Natural killer cell treated with Interleukin-12 subunit alpha and Interleukin-12 subunit beta and Interleukin-15 and Interleukin-18, amount 100 ng/mL, for 72 hours (primary cell): Measurements from ENCODE around the gene ADAT2. TPM values are rescaled to one million over a fixed set of nuclear protein-coding genes. Genes with fewer than 3 reads are reported as not detected.
"Not testable (repeated sequence)": the region's sequence is repeated elsewhere in the genome, so short reads cannot be mapped to it uniquely, and the experiment has no call there.

ENCODE experiments used
- ATAC-seq, 2 donors: fragments of 150-1000 bp; cut with Tn5 transposase in 1 of 2; sonication (Bioruptor Pico), chemical (Tn5 transposase) in 1 of 2; 2 replicates each; pipeline ENCODE4 v1.10.0; 2021
- DNase-seq: peaks from one replicate; pipeline ENCODE4 v3.0.0; 2022; ENCODE audit warnings: low spot score
- H3K27ac Mint-ChIP-seq, 2 donors: 1 replicate in 1 of 2; 2 replicates in 1 of 2; pipeline ENCODE4 v1.8.0; 2022; ENCODE audit warnings: mixed read lengths in 2 of 2, mild to moderate bottlenecking in 1 of 2, moderate library complexity in 1 of 2
- H3K27me3 Mint-ChIP-seq, 2 donors: 1 replicate in 1 of 2; 2 replicates in 1 of 2; pipeline ENCODE4 v1.8.0; 2022; ENCODE audit warnings: mixed read lengths in 2 of 2
- H3K36me3 Mint-ChIP-seq: one replicate; pipeline ENCODE4 v1.8.0; 2022; ENCODE audit warnings: mixed read lengths
- H3K4me1 Mint-ChIP-seq, 2 donors: 1 replicate in 1 of 2; 2 replicates in 1 of 2; pipeline ENCODE4 v1.8.0; 2022; ENCODE audit warnings: low read depth in 2 of 2, mixed read lengths in 2 of 2, mild to moderate bottlenecking in 1 of 2
- H3K4me3 Mint-ChIP-seq: one replicate; pipeline ENCODE4 v1.8.0; 2022; ENCODE audit warnings: mixed read lengths
- H3K9me3 Mint-ChIP-seq: 2 replicates; pipeline ENCODE4 v1.8.0; 2022; ENCODE audit warnings: mixed read lengths
- total RNA-seq, 2 donors: library from RNA; stranded (reverse); gene quantifications; one replicate each; pipeline ENCODE4 v1.2.3, GENCODE V29; 2022

Gene ADAT2
- total RNA-seq, result 10 to 100 TPM; 11.1 to 26.9 TPM

DNA sequence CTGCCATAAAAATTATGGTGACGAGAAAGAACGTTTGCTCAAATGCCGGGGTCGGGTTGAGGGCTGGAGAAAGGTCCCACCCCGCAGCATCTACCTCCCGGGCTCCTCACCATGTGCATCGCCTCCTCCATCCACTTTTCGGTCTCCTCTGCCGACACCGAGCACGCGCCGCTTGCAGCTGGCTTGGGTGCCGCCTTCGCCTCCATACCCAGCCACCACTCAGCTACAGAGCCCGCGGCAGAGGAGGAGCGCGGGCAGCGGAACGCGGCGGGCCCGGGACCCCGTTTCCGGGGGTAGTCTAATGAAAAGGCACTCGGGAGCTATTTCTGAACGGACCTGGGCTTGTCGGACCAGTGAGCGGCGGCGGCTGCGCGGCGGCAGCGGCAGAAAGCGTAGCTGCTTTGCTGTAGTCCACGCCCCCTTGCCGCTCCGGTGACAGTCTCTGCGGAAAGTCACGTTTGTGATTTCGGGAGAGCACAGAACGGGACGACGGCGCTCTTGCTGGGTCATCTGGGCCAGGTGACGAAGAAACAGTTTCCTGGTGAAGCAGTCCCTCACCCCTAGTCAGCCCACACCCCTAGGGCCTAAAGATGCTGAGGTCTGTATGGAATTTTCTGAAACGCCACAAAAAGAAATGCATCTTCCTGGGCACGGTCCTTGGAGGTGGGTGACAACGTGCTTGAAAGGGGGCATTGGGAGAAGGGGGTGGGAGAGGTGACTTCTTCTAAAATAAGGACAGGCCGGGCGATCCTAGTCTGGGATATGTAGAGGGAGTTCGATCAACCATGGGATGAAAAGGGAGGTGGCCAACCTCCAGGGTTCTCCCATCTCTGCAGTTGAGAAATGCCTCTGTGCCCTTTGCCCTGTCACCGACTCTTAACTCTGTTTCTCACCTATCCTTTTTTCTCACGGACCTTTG, at the start of gene ADAT2, which contains the start of gene PEX3:
TSS of gene ADAT2 (minus strand) at position 243 of the 919 bp plus-strand sequence. CDS start at position 206, 37 bp downstream.
TSS of gene PEX3 (plus strand) at position 353 of the 919 bp plus-strand sequence. CDS start at position 591, 238 bp downstream.
- peaks cover 29 to 30% of the 10 kb centered on the region in 2 donors for H3K4me1 Mint-ChIP-seq
- no peaks in the 10 kb centered on the region for H3K36me3 Mint-ChIP-seq
- peak within 1 kb of the TSS; percentile 93 for H3K4me3 Mint-ChIP-seq
- H3K9me3 Mint-ChIP-seq, result no peaks in the 10 kb centered on the region
- ATAC-seq (peak; percentile 100), DNase-seq (peak; percentile 93)
- no peaks in the 10 kb centered on the region for H3K27me3 Mint-ChIP-seq
- H3K27ac Mint-ChIP-seq, result peak within 1 kb of the TSS; percentile 93 to 96

DNA sequence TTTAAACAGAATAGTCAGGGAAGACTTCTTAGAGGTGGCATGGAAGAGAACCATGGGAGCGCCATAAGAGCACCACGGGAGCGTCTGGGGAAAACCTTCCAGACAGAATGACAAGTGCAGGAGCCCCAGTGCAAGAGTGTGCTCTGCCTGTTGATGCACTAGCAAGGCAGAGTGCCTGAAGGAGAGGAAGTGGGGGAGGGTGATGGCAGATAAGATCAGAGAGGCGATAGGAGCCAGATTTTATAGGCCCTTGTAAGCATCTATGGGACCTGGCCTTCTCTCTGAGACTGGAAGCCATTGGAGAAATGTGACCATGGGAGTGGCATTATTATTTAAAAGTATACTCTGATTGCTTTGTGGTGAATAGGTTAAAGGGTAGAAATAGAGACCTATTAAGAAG, 47.9 kb upstream of the ADAT2 start:
- H3K27ac Mint-ChIP-seq, result no peak overlapping the region
- ATAC-seq (no peak), DNase-seq (no peak)
- peaks cover 10 to 14% of the 10 kb centered on the region in 2 donors for H3K4me1 Mint-ChIP-seq
- no peak overlapping the region for H3K4me3 Mint-ChIP-seq
- no peaks in the 10 kb centered on the region for H3K27me3 Mint-ChIP-seq
- H3K9me3 Mint-ChIP-seq, result no peaks in the 10 kb centered on the region
- H3K36me3 Mint-ChIP-seq, result peaks cover 36% of the 10 kb centered on the region

DNA sequence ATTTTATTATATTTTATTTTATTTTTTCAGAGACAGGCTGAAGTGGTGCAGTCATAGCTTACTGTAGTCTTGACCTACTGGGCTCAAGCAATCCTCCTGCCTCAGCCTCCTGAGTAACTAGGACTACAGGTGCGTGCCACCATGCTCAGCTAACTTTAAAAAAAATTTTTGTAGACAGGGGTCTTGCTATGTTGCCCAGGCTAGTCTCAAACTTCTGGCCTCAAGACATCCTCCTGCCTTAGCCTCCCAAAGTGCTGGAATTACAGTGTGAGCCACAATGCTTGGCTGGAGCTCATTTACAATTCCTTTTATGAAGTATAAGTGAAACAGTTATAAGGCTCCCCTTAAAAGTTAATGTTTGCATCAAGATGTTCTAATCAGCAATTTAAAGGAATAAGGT, 46.5 kb upstream of the ADAT2 start:
- ATAC-seq (no peak), DNase-seq (no peak)
- Mint-ChIP-seq H3K27ac (no peak overlapping the region), H3K27me3 (no peaks in the 10 kb centered on the region), H3K4me3 (no peak overlapping the region), H3K9me3 (no peaks in the 10 kb centered on the region), H3K36me3 (peaks cover 33% of the 10 kb centered on the region), H3K4me1 (peaks cover 10 to 14% of the 10 kb centered on the region in 2 donors)

DNA sequence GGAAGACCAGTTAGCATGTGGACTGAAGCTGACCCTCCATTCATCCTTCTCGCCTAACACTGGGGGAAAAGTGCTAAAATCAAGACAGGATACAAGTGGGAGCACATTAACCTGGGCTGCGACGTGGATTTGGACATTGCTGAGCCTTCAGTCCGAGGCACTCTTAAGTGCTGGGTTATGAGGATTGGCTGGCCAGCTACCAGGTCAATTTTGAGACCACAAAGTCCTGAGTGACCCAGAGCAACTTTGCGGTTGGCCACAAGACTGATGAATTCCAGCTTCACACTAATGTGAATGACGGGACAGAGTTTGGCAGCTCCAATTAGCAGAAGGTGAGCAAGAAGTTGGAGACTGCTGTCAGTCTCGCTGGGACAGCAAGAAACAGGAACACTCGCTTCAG, 40.3 kb upstream of the ADAT2 start:
- Mint-ChIP-seq H3K4me3 (no peak overlapping the region), H3K27ac (no peak overlapping the region), H3K36me3 (peaks cover 9% of the 10 kb centered on the region), H3K9me3 (no peaks in the 10 kb centered on the region), H3K27me3 (no peaks in the 10 kb centered on the region), H3K4me1 (no peaks in the 10 kb centered on the region)
- no peak for DNase-seq
- ATAC-seq, result no peak

DNA sequence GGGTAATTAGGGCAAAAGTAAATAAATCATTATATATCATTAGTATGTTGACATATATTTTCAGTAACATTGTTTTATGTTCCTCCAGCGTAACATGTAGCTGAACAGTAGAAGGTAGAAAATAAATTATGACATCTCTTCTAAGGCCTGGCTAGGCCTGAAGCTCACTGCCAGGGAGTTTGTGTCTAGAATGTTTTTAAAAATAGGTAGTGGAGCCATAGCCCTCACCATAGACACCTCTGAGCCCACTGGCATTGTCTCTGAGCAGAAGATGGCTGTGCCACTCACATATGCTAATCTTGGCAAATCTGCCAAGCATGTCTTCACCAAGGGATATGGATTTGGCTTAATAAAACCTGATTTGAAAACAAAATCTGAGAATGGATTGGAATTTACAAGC, 39.7 kb upstream of the ADAT2 start:
- Mint-ChIP-seq H3K4me3 (no peak overlapping the region), H3K27ac (no peak overlapping the region), H3K27me3 (no peaks in the 10 kb centered on the region), H3K9me3 (no peaks in the 10 kb centered on the region), H3K4me1 (no peaks in the 10 kb centered on the region), H3K36me3 (peaks cover 9% of the 10 kb centered on the region)
- no peak for DNase-seq
- no peak for ATAC-seq

DNA sequence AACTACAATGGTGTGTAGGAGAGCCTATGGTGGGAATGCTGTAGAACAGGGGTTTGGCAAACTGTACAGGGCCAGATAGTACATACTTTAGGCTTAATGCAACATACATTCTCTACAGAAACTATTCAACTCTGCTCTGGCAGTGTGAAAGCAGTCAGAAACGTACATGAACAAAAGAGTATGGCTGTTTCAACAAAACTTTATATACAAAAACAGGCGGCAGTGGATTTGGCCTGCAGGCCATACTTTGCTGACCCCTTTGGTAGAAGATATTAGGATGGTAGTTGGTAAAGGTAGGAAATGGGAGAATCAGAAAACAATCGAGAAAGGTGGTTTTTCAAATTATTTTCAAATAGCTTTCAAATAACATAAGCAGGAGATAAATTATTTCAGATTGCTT, 36.3 kb upstream of the ADAT2 start:
- H3K9me3 Mint-ChIP-seq, result no peaks in the 10 kb centered on the region
- H3K27me3 Mint-ChIP-seq, result no peaks in the 10 kb centered on the region
- H3K27ac Mint-ChIP-seq, result no peak overlapping the region
- no peaks in the 10 kb centered on the region for H3K36me3 Mint-ChIP-seq
- DNase-seq, result no peak
- H3K4me1 Mint-ChIP-seq, result no peaks in the 10 kb centered on the region
- no peak for ATAC-seq
- H3K4me3 Mint-ChIP-seq, result no peak overlapping the region

DNA sequence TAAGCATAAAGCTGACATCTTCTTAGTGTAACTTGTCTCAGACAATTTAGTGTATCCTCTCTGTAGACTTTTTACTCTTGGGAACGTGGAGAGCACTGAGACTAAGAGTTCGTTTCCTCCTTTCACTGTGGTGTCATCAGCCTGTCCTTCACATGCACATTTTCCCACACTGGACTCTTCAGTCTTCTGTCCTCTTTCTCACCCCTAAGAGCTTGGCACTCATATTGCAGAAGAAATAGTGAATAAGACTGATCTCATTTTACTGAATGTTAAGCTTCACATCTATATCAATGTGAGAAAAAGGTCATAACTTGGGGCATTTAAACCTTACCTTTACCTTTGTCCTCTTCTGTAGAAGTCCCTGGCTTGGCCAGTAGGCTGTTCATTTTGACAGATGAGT, 35.5 kb upstream of the ADAT2 start:
- no peaks in the 10 kb centered on the region for H3K9me3 Mint-ChIP-seq
- H3K27ac Mint-ChIP-seq, result no peak overlapping the region
- H3K36me3 Mint-ChIP-seq, result no peaks in the 10 kb centered on the region
- no peak overlapping the region for H3K4me3 Mint-ChIP-seq
- no peaks in the 10 kb centered on the region for H3K27me3 Mint-ChIP-seq
- ATAC-seq (no peak), DNase-seq (no peak)
- no peaks in the 10 kb centered on the region for H3K4me1 Mint-ChIP-seq

DNA sequence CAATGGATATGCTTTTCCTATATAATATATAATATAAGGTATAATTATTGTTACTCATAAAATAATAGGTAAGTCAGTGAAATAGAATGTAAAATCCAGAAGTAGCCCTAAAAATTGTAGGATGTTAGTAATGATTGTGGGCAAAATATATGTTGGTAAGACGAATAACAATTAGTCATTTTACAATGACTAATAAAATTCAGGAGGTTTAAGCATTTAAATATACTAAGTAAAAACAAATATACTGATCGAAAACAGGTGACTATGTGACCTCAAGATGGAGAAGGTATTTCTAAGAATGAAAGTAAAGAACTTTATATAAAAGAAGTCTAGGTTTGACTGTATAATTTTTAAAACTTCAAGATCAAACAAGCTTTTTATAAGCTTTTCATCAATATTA, 32.1 kb upstream of the ADAT2 start:
- DNase-seq (no peak), ATAC-seq (no peak)
- Mint-ChIP-seq H3K36me3 (no peaks in the 10 kb centered on the region), H3K27me3 (no peaks in the 10 kb centered on the region), H3K27ac (no peak overlapping the region), H3K4me3 (no peak overlapping the region), H3K9me3 (no peaks in the 10 kb centered on the region), H3K4me1 (no peaks in the 10 kb centered on the region)

DNA sequence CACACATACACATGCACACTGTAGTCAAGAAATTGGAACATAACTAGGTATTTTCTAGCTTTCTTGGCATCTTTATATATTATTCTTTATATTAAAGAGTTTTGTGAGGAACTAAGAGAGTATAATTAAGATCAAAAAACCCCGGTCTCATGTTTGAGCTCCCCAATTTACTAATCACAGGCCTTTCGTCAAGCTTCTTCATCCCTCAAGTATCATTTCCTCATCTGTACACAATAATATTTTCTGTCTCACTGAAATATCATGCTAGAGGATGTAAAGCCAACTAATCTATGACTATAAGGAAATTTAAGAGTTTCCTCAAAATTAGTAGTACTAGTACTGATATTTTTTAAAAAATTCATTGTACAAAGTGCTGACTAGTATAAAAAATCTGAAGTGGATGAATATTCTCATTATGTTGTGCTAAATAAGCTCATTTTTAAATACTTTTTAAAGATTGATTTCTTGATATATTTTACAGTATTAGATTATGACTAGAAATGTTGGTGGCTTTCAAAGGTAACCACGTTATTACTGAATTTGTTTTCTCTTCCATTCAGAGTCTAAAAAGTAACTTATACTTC, 28.1 kb upstream of the ADAT2 start:
- no peak for DNase-seq
- H3K4me3 Mint-ChIP-seq, result no peak overlapping the region
- ATAC-seq, result no peak
- H3K27ac Mint-ChIP-seq, result no peak overlapping the region
- peaks cover 13% of the 10 kb centered on the region for H3K36me3 Mint-ChIP-seq
- no peaks in the 10 kb centered on the region for H3K4me1 Mint-ChIP-seq
- H3K9me3 Mint-ChIP-seq, result no peaks in the 10 kb centered on the region
- no peaks in the 10 kb centered on the region for H3K27me3 Mint-ChIP-seq

DNA sequence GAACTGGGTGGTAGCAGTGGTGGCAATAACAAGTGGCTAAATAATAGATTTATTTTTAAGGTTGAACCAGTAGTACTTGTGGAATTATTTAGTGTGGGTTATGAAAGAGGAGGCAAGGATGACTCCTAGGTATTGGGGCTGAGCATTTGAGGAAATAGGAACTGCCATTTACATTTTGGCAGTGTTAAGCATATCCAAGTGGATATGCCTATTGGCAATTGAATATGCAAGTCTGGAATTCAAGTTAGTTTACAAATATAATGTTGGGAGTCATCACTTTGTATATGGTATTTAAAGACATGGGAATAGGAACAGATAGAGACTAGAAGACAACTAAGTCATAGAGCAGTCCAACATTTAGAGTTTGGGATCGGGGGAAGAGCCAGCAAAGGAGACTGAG, 26.1 kb upstream of the ADAT2 start:
- DNase-seq (no peak), ATAC-seq (no peak)
- Mint-ChIP-seq H3K27me3 (no peaks in the 10 kb centered on the region), H3K36me3 (peaks cover 24% of the 10 kb centered on the region), H3K4me3 (no peak overlapping the region), H3K9me3 (no peaks in the 10 kb centered on the region), H3K27ac (no peak overlapping the region), H3K4me1 (no peaks in the 10 kb centered on the region)

DNA sequence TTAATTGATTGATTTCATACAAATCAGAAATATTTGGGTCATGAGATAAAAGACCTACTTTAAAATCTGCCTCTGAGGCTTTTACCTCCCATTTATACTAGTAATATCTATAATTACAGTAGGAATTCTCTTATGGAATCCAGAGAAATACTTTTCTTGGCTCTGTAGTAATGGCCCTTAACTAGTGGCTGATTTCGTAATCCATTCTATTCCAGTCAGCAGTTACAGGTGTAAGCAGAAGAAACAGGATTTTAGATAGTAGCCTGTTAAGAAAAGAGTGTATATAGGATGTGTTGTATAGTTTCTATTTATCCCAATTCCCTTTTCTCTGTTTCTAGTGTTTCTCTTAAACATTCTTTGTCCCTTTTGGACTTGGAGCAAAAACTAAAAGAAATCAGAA, 21.3 kb upstream of the ADAT2 start:
- Mint-ChIP-seq H3K4me3 (no peak overlapping the region), H3K4me1 (peaks cover 0 to 4% of the 10 kb centered on the region in 2 donors), H3K36me3 (peaks cover 22% of the 10 kb centered on the region), H3K27me3 (no peaks in the 10 kb centered on the region), H3K27ac (no peak overlapping the region), H3K9me3 (no peaks in the 10 kb centered on the region)
- ATAC-seq (no peak), DNase-seq (no peak)

DNA sequence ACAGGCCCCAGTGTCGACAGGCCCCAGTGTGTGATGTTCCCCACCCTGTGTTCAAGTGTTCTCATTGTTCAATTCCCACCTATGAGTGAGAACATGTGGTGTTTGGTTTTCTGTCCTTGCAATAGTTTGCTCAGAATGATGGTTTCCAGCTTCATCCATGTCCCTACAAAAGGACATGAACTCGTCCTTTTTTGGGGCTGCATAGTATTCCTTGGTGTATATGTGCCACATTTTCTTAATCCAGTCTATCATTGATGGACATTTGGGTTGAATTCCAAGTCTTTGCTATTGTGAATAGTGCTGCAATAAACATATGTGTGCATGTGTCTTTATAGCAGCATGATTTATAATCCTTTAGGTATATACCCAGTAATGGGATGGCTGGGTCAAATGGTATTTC, 18.3 kb upstream of the ADAT2 start:
- H3K4me1 Mint-ChIP-seq, H3K9me3 Mint-ChIP-seq, ATAC-seq, H3K27ac Mint-ChIP-seq, DNase-seq, H3K27me3 Mint-ChIP-seq, H3K4me3 Mint-ChIP-seq: not testable (repeated sequence)
- H3K36me3 Mint-ChIP-seq, result peaks cover 11% of the 10 kb centered on the region

DNA sequence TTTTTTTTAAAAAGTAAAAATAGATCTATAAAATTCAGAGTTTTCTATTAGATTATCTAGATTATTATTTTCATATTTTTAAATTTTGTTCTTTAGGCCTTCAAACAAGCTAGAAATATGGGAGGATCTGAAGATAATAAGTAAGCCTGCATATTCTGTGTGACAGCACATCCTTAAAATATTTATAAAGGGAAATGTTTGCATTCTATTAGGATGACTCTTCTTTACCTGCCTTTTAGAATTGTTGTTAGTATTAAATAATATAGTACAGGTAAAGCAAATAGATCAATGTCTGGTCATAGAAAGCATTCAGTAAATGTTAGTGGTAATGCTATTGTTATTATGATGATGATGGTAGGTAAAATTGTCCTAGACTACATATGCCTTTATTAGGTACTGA, 17.5 kb upstream of the ADAT2 start:
- Mint-ChIP-seq H3K27ac (no peak overlapping the region), H3K27me3 (no peaks in the 10 kb centered on the region), H3K4me3 (no peak overlapping the region), H3K9me3 (no peaks in the 10 kb centered on the region), H3K4me1 (peaks cover 0 to 4% of the 10 kb centered on the region in 2 donors), H3K36me3 (peaks cover 6% of the 10 kb centered on the region)
- no peak for ATAC-seq
- DNase-seq, result no peak

DNA sequence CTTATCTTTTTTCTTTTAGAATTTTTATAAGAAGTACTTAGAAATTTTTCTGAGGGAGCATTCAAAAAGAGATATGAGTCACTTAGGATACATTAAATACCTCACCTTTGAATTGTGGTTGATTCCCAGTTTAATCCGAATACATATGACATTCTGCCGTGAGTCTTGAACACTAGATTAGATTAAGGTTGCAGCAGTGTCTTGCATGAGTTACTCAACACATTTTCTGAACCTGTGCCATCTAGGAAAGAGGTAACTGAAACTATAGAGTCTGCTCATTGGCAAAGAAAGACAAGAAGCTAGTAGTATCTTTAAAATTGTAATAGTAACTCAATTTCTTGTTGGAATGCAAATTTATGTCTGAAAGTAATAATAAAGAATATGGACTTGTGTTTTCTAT, 15.1 kb upstream of the ADAT2 start:
- Mint-ChIP-seq H3K4me1 (peaks cover 0 to 4% of the 10 kb centered on the region in 2 donors), H3K27ac (no peak overlapping the region), H3K36me3 (peaks cover 6% of the 10 kb centered on the region), H3K27me3 (no peaks in the 10 kb centered on the region), H3K4me3 (no peak overlapping the region), H3K9me3 (no peaks in the 10 kb centered on the region)
- no peak for DNase-seq
- no peak for ATAC-seq
